HG03342 (cell line): ENCODE results near the gene MAML2.

Experiments used
- ATAC-seq: cut with Tn5 transposase; IDR thresholded peaks from one replicate; pipeline ENCODE4 v1.9.1; 2021; ENCODE audit warnings: mild to moderate bottlenecking, moderate library complexity; ENCODE audit not compliant: unreplicated experiment

Gene MAML2

DNA sequence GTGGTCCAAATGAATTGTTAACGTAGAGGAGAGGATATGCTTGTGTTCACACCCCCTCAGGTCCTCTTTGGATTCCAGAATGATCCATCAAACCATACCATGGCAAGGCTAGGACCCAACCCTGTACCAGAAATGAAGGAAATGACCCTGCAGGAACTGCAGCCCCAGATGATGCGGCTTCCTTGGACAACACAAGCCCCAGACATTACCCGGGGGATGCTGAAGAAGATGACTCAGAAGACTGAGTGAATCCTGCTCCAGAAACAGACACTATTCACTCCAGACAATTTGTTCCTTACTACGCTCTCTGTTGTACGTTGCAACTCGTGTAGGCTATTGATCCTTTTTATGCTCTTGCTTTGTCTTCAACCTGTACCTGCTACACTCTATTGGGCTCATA is 403.9 kb downstream of the MAML2 start:
- no peak for ATAC-seq

DNA sequence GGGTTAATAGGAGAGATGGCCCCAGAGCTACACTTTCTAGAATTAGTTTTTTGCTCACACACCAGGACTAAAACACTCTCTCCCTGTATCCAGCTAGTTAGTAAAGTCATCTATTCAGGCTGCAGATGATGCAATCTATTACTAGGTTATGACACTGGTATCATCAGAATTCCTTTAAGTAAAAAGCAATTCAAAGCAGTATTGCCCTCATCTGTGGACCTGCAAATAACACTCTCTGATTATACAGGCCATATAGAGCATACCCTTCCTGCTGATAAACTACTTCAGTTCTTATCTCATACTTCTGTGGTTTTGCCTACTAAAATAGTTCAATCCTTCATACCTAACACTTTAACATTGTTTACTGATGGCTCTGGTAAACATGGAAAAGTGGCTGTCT is 405.6 kb downstream of the MAML2 start:
- no peak for ATAC-seq

DNA sequence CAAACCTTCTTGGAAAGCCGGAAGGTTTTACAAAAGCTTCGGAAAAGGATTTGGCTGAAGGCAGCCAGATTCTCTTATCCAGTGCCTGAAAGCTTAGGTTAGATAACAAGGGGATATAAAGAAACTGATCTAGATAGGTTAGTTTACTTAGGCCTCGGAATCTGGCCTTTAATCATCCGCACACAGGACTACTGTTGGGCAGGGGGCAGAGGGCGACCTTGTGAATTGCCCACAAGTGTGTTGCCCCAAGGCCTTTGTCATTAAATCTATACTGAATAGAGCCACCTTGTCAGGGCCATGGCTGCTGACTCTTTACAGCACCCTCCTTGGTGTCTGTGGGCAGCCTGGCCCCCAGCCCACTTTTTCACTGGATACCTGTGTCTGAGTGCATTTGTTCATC is 409.4 kb downstream of the MAML2 start:
- ATAC-seq, result no peak

DNA sequence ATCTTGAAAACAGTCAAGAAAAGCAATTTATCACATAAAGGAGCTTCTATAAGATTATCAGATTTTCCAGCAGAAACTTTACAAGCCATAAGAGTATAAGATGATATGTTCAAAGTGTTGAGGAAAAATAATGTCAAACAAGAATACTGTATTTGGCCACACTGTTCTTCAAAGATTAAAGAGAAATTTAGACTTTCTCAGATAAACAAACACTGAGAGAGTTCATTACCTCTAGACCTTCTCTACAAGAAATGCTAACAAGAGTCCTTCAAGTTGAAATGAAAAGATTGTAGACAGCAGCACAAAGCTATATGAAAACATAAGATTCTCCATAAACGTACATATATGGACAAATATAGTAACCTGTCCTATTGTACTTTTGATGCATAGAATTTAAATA is 411.1 kb downstream of the MAML2 start:
- ATAC-seq, result no peak

DNA sequence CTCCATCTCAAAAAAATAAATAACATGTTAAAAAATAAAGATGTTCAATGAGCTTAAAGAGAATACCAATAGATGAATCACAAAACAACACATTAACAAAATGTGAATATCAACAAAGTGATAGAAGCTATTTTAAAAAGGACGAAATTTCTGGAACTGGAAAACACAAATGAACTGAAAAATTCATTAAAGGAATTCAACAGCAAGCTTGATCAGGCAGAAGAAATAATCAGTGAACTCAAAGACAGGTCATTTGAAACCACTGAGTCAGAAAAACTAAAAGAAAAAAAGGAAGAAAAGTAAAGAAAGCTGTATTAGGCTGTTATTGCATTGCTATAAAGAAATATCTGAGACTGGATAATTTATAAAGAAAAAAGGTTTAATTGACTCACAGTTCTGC is 412.0 kb downstream of the MAML2 start:
- ATAC-seq, result no peak

DNA sequence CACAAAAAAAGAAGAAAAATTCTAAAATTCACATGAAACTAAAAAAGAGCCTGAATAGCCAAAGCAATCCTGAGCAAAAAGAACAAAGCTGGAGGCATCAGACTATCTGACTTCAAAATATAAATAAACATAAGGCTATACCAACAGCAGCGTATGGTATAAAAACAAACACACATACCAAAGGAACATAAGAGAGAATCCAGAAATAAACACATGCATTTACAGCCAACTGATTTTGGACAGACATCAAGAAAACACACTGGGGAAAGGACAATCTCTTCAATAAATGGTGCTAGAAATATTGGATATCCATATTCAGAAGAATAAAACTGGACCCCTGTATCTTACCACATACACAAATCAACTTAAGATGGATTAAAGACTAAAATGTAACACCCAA is 416.3 kb downstream of the MAML2 start:
- ATAC-seq, result no peak
